Transverse colon (tissue), 4 donors: ENCODE measurements around the gene DOCK6. TPM values are rescaled to one million over a fixed set of nuclear protein-coding genes. Genes with fewer than 3 reads are reported as not detected.

Source experiments
- DNase-seq: peaks from one replicate; pipeline ENCODE4 v3.0.0-alpha.2; 2019
- H3K27ac ChIP-seq, 4 donors: fragments of 200-600 bp; sonication (generic); 2 replicates each; pipeline ENCODE4 v1.5.1; 2016 to 2018; ENCODE audit warnings: inconsistent platforms in 4 of 4
- H3K27me3 ChIP-seq: fragments of 200-600 bp; sonication (generic); 2 replicates; pipeline ENCODE4 v1.5.1; 2017; ENCODE audit warnings: inconsistent platforms
- H3K36me3 ChIP-seq, 4 donors: fragments of 200-600 bp; sonication (generic); 2 replicates each; pipeline ENCODE4 v1.5.1; 2017 to 2019; ENCODE audit warnings: inconsistent platforms in 4 of 4
- H3K4me1 ChIP-seq, 4 donors: fragments of 200-600 bp; sonication (generic); 2 replicates each; pipeline ENCODE4 v1.5.1; 2017 to 2020; ENCODE audit warnings: inconsistent platforms in 4 of 4
- H3K4me3 ChIP-seq, 4 donors: fragments of 200-600 bp; sonication (generic); 1 replicate in 1 of 4; 2 replicates in 3 of 4; pipeline versions ENCODE4 v1.5.1 to v1.6.1; 2017 to 2019; ENCODE audit warnings: inconsistent platforms in 4 of 4
- H3K9me3 ChIP-seq, 2 donors: fragments of 200-600 bp; sonication (generic); 2 replicates each; pipeline ENCODE4 v1.5.1; 2017 to 2019; ENCODE audit warnings: inconsistent platforms in 2 of 2
- CTCF ChIP-seq, 5 experiments: fragments of 200-600 bp in 3 of 5; fragments of 450-650 bp in 2 of 5; sonication (generic) in 3 of 5; IDR thresholded peaks; 1 replicate in 2 of 5; 2 replicates in 3 of 5; pipeline ENCODE4 v1.5.1; 2016 to 2017; ENCODE audit warnings: antibody characterized with exemption in 5 of 5, inconsistent platforms in 3 of 5, mild to moderate bottlenecking in 2 of 5, moderate library complexity in 1 of 5
- EP300 ChIP-seq: sonication (generic); formaldehyde crosslinking; IDR thresholded peaks from one replicate; pipeline ENCODE4 v1.6.1; 2017; ENCODE audit warnings: antibody characterized with exemption, low read depth
- POLR2A ChIP-seq: fragments of 450-650 bp; IDR thresholded peaks from one replicate; pipeline ENCODE4 v1.6.1; 2016; ENCODE audit warnings: antibody characterized with exemption, mild to moderate bottlenecking, moderate library complexity
- POLR2AphosphoS5 ChIP-seq, 3 donors: sonication (generic); formaldehyde crosslinking; IDR thresholded peaks; one replicate each; pipeline ENCODE4 v1.6.1; 2016; ENCODE audit warnings: antibody characterized with exemption in 3 of 3
- WGBS, 2 donors: methylation state at CpG; one replicate each; pipeline ENCODE4 v1.1.5; 2018; ENCODE audit warnings: low coverage in 1 of 2; 5-methylcytosine and 5-hydroxymethylcytosine counted together
- in situ Hi-C, 4 donors: fragments of 200-750 bp; cut with MboI; loops; one replicate each; pipeline versions ENCODE4 v1.15.0 to v1.15.1; 2017; ENCODE audit warnings: low sequenced_read_pairs in 3 of 4, low pct_ligation_motif_present in 1 of 4, low pct_unique_long_range_greater_than_20kb in 1 of 4
- intact Hi-C: fragments of 100-400 bp; cut with DNase I; formaldehyde crosslinking; loops from one replicate; pipeline ENCODE4 v1.15.1; 2023; ENCODE audit warnings: low total_unique reads
- total RNA-seq, 4 donors: library from RNA; depleted of rRNA; stranded (reverse); fragments of >200 nt; gene quantifications; one replicate each; pipeline ENCODE4 v1.1.0, GENCODE V29; 2016

DOCK6 gene
- total RNA-seq, 4 donors from 2014 or later: 66.4 to 268 (median 78.4) TPM

- intact Hi-C loops: loop anchor here (5.0 kb wide), 1 partner anchor 177 kb away; no protein-coding TSS in a partner anchor
- TF ChIP-seq POLR2AphosphoS5 (IDR thresholded peaks at IDR 0.05) (no peak), CTCF (IDR thresholded peaks at IDR 0.05) (no peak), EP300 (no peak), POLR2A (no peak)
- Histone ChIP-seq H3K9me3 (no peaks in the 10 kb centered on the region), H3K4me3 (no peak overlapping the region), H3K4me1 (peaks cover 0 to 17% (median 8%) of the 10 kb centered on the region in 4 donors), H3K27ac (no peak overlapping the region), H3K36me3 (peaks cover 0 to 3% (median 0%) of the 10 kb centered on the region in 4 donors), H3K27me3 (no peaks in the 10 kb centered on the region)
- WGBS, 2 donors: 67 to 86% methylated on average over 4 to 38 of the region's 38 CpGs
- in situ Hi-C loops: loop anchor here (10.0 to 25.0 kb wide), 3 partner anchors 74 to 172 kb away; no protein-coding TSS in a partner anchor
- no peak for DNase-seq
Observed at GRCh38 chr19:11208561-11209471, 53.5 kb downstream of the DOCK6 start.

- Histone ChIP-seq H3K27ac (peak overlapping the region in 2 of 4 donors; percentile 5 to 25), H3K9me3 (no peaks in the 10 kb centered on the region), H3K4me1 (peaks cover 0 to 25% (median 12%) of the 10 kb centered on the region in 4 donors), H3K27me3 (no peaks in the 10 kb centered on the region), H3K36me3 (no peaks in the 10 kb centered on the region), H3K4me3 (no peak overlapping the region)
- TF ChIP-seq POLR2A (no peak), POLR2AphosphoS5 (IDR thresholded peaks at IDR 0.05) (no peak), EP300 (no peak), CTCF (IDR thresholded peaks at IDR 0.05) (no peak)
- DNase-seq: no peak
- 84 to 85% methylated on average over 9 of the region's 9 CpGs for WGBS, 2 donors
- intact Hi-C loops (loop anchor here (2.0 to 5.0 kb wide), 2 partner anchors 67 to 174 kb away; no protein-coding TSS in a partner anchor), in situ Hi-C loops (loop anchor here (10.0 to 25.0 kb wide), 3 partner anchors 71 to 169 kb away; no protein-coding TSS in a partner anchor)
Observed at GRCh38 chr19:11205939-11206570, 56.3 kb downstream of the DOCK6 start.

GRCh38 chr19:11204943-11205349, 57.4 kb downstream of the DOCK6 start:
- intact Hi-C loops: loop anchor here (2.0 to 5.0 kb wide), 2 partner anchors 66 to 173 kb away; no protein-coding TSS in a partner anchor
- Histone ChIP-seq H3K27me3 (no peaks in the 10 kb centered on the region), H3K9me3 (no peaks in the 10 kb centered on the region), H3K36me3 (no peaks in the 10 kb centered on the region), H3K4me3 (no peak overlapping the region), H3K4me1 (peaks cover 0 to 25% (median 12%) of the 10 kb centered on the region in 4 donors), H3K27ac (peak overlapping the region; percentile 77 to 91 (median 84))
- DNase-seq: no peak
- TF ChIP-seq POLR2A: no peak
- in situ Hi-C loops: loop anchor here (5.0 to 25.0 kb wide), 4 partner anchors 68 to 168 kb away; no protein-coding TSS in a partner anchor
- WGBS, 2 donors: 50 to 54% methylated on average over 3 to 5 of the region's 5 CpGs

GRCh38 chr19:11204076-11204602, 58.2 kb downstream of the DOCK6 start:
- Histone ChIP-seq H3K9me3 (no peaks in the 10 kb centered on the region), H3K4me1 (peaks cover 0 to 25% (median 12%) of the 10 kb centered on the region in 4 donors), H3K27ac (peak overlapping the region; percentile 77 to 91 (median 84)), H3K4me3 (no peak overlapping the region), H3K27me3 (no peaks in the 10 kb centered on the region), H3K36me3 (no peaks in the 10 kb centered on the region)
- intact Hi-C loops (loop anchor here (2.0 kb wide), 1 partner anchor 65 kb away; no protein-coding TSS in a partner anchor), in situ Hi-C loops (loop anchor here (5.0 to 25.0 kb wide), 4 partner anchors 67 to 167 kb away; no protein-coding TSS in a partner anchor)
- no peak for DNase-seq
- 72 to 100% methylated on average over 1 to 9 of the region's 9 CpGs for WGBS, 2 donors
- TF ChIP-seq CTCF (IDR thresholded peaks at IDR 0.05): peak in 1 of 5 experiments; percentile 34
- no peak for TF ChIP-seq POLR2A
